Activated naive CD8-positive, alpha-beta T cell treated with anti-CD3 and anti-CD28 coated beads, Interleukin-2, amount 50 U/mL, for 16 hours (primary cell): ENCODE measurements around the gene TSSK2.

Source experiments
- DNase-seq: peaks from one replicate; pipeline ENCODE4 v3.0.0-alpha.2; 2020; ENCODE audit warnings: low read depth, low spot score

Gene TSSK2

GRCh38 chr22:19169002-19169946 lies 38.2 kb downstream of the TSSK2 start:
- no peak for DNase-seq

- DNase-seq: no peak
Observed at GRCh38 chr22:19169947-19170318, 38.8 kb downstream of the TSSK2 start.

- no peak for DNase-seq
Observed at GRCh38 chr22:19172213-19173046, 41.3 kb downstream of the TSSK2 start.

GRCh38 chr22:19173047-19174035 lies 42.2 kb downstream of the TSSK2 start:
- DNase-seq: no peak

GRCh38 chr22:19174106-19175025 lies 43.3 kb downstream of the TSSK2 start:
- no peak for DNase-seq

- DNase-seq: no peak
Observed at GRCh38 chr22:19175026-19175601, 44.0 kb downstream of the TSSK2 start.

DNA sequence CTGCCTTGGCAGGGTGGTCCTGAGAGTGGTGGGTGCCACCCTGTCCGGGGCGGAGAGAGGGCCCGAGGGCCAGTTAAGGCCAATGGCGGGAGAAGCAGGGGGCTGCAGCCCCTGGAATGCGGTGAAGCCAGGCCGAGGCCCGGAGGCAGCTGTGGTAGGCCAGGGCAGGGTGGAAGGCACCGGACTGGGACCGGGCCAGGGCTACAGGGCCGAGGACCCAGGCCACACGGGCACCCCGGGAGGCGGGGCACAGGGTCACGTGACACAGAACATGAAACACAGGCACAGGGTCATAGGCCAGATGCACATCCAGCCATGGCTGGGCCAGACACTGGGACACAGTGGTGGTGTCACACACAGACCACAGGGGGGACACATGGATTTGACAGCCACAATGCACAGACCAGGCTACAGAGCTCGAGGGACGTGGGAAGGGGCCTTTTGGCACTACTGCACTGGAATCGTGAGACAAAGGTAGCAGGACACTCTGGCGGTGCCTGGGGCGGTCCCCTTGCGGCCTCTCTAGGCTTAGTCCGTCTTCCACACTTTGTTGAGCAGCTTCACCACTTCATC lies 44.6 kb downstream of the TSSK2 start:
- DNase-seq: no peak

DNA sequence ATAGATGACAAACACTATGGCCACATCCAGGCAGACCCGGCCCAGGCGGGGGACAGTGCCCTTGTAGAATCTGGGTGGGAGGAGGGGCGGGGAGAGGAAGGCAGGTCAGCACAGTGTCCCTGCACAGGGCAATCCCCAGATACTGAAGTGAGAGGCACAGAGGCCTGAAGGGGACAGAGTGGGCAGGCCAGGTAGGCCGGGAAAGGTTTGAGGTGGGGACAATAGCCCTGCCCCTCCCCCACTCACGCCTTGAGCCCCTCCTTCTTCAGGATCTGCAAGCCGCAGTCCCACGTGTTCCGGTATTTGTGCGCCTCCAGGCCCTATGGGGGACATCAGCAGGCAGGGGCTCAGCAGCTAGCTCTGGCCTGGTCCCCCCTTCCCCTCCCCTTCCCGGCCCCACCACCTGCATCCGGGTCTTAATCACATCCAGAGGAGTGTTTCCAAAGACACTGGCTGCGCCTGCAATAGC lies 45.1 kb downstream of the TSSK2 start:
- no peak for DNase-seq

- no peak for DNase-seq
Observed at GRCh38 chr22:19176732-19177131, 45.6 kb downstream of the TSSK2 start.

DNA sequence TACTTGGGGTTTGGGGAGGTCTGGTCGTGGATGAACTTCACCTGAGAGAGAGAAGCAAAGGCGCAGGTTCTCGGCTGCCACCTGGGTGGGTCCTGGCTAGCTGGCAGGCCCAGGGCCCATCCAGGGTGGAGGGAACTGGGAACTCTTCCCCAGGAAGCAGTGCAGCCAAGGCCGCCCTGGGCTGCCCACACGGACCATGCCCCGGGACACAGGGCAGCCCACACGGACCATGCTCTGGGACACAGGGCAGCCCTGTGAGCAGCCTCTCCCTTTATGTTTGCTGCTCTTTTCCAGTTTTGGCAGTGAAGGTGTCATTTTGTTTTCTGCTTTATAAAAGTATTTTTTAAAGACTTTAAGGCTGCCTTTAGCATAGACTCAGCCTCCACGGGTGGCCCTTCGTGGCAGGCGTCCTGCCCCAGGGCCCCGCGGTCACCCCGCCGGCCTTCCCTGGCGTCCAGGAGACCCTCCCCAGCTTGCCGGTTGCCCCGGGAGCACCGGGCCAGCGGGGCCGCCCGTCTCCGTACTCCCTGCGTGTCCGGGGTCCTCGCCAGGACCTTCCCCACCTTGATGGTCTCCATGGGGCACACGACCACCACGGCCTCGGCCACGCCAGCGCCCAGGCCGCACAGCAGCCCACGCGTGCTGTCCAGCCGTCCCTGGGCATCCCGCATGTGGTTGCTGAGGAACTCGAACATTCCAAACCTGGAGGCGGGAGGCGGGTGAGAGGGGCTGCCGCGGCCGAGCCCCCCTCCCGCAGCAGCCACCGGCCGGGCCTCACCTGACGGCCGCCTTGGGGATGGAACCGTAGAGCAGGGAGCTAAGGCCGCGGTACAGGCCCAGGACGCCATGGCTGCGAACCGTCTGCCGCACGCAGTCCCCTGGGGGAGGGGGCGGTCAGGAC lies 46.3 kb downstream of the TSSK2 start:
- DNase-seq: no peak

- peak; percentile 32 for DNase-seq
Observed at GRCh38 chr22:19178065-19178656, 47.1 kb downstream of the TSSK2 start.

- peak; percentile 53 for DNase-seq
Observed at GRCh38 chr22:19178657-19179496, 47.8 kb downstream of the TSSK2 start, which contains the start of gene SLC25A1. TSS of gene SLC25A1 (minus strand) at chr22:19178736. CDS start at chr22:19178673, 63 bp downstream.

DNA sequence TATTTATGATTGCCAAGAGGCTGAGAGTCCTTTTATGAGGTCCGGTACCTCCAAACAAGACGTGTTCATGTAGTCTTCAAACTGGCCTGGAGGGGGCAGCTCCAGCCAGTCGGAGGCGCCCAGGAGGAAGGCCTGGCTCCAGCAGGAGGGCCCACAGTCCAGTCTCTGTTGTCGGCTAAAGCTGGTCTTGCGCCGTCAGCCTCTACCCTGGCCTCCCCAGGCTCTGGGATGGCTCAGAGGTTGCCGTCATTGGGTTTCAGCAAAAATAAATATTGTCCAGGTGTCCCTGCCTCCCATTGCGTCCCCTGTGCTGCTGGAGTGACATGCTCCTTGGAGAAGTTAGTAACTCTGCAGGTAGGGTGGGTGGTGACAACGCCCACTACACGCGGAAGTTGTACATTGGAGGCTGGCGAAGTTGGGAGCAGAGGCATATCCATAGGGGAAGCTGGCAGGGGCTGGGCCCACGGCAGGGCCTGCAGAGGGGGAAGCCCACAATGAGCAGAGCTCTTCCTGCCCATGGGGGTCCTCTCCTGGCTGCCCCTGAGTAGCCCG lies 48.5 kb downstream of the TSSK2 start:
- no peak for DNase-seq

GRCh38 chr22:19180234-19180633 lies 49.1 kb downstream of the TSSK2 start:
- no peak for DNase-seq

DNA sequence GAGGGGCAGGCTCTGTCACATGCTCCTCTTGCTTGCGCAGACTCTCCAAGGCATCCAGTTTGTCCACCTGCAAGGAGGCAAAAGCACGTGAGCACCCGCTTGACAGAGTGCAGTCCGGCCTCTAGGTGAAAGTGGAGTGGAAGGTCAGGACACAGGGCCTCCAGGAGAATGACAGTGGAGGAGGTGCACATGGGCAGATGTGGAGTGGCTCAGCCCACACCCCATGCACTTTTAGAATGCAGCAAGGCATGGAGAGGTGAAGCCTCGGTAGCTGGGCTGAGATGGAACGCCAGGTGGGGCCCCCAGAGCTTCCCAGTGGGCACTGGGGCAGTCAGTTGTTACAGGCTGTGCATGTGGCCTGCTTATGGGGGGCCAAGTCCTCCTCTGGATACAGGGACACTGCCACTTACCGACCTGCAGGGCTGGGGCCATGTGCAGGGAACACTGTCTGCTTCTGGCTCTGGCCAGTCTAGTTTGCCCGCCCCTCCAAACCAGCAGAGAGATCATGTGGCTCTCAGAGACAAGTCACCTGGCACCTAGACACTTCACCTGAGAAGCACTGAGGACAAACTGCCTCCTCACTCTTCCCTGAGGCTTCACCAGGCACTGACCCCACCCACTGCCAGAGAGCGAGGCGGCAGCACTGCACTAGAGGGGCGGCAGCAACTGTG lies 49.8 kb downstream of the TSSK2 start:
- no peak for DNase-seq
